Epithelial cell of proximal tubule (primary cell): ENCODE measurements around the gene DIPK1B. TPM values are rescaled to one million over a fixed set of nuclear protein-coding genes. Genes with fewer than 3 reads are reported as not detected.

Experiments used
- DNase-seq: peaks from one replicate; pipeline ENCODE4 v3.0.0-alpha.2; 2011; ENCODE audit warnings: low read depth
- H3K4me3 ChIP-seq: 2 replicates; pipeline ENCODE4 v1.5.1; 2011; ENCODE audit warnings: low read depth, mild to moderate bottlenecking, low read length
- total RNA-seq: library from RNA; depleted of rRNA; stranded (reverse); fragments of >200 nt; gene quantifications from 2 replicates; pipeline ENCODE4 v1.2.3, GENCODE V29; 2015
- TF ChIP-seq, protein P1 (sequence below): conservative IDR thresholded peaks from 2 replicates; pipeline ENCODE4 v1.5.1; 2012; ENCODE audit warnings: low read depth, mild to moderate bottlenecking, low read length

DIPK1B gene
- total RNA-seq, 1 donor from 2014 or later = 20.3 TPM

- DNase-seq = no peak
- TF ChIP-seq, protein P1, sequence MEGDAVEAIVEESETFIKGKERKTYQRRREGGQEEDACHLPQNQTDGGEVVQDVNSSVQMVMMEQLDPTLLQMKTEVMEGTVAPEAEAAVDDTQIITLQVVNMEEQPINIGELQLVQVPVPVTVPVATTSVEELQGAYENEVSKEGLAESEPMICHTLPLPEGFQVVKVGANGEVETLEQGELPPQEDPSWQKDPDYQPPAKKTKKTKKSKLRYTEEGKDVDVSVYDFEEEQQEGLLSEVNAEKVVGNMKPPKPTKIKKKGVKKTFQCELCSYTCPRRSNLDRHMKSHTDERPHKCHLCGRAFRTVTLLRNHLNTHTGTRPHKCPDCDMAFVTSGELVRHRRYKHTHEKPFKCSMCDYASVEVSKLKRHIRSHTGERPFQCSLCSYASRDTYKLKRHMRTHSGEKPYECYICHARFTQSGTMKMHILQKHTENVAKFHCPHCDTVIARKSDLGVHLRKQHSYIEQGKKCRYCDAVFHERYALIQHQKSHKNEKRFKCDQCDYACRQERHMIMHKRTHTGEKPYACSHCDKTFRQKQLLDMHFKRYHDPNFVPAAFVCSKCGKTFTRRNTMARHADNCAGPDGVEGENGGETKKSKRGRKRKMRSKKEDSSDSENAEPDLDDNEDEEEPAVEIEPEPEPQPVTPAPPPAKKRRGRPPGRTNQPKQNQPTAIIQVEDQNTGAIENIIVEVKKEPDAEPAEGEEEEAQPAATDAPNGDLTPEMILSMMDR = no peak
- H3K4me3 ChIP-seq = no peak overlapping the region
Measured at GRCh38 chr9:136670576-136671253, 41.7 kb upstream of the DIPK1B start.

- TF ChIP-seq, protein P1 = no peak
- DNase-seq = no peak
- no peak overlapping the region for H3K4me3 ChIP-seq
Measured at GRCh38 chr9:136671254-136671614, 41.1 kb upstream of the DIPK1B start.

DNA sequence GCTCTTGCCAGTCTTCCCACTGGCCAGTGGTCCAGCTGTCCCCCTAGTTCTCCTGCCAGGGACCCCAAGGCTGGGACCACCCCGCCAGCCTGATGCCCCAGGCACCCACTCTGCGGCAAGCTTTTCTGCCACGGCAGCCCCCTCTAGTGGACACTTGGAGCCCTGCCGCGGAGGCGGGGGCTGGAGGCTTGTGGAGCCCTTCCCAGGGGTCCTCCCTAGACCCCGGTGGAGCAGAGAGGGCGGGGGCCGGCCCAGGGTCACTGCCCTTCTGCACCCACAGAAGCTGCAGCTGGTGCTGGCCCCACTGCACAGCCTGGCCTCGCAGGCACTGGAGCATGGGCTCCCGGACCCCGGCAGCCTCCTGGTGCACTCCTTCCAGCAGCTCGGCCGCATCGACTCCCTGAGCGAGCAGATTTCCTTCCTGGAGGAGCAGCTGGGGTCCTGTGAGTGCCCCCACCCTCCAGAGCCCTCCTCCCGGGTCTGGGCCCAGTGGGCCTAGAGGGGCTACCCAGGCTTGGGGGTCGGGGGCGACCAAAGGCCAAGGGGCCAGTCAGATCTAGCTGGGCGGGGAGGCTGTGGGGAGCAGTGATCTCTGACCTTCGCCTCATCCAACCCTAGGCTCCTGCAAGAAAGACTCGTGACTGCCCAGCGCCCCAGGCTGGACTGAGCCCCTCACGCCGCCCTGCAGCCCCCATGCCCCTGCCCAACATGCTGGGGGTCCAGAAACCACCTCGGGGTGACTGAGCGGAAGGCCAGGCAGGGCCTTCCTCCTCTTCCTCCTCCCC, 40.5 kb upstream of the DIPK1B start:
- TF ChIP-seq, protein P1 = peak; percentile 84
- no peak for DNase-seq
- H3K4me3 ChIP-seq = no peak overlapping the region

DNA sequence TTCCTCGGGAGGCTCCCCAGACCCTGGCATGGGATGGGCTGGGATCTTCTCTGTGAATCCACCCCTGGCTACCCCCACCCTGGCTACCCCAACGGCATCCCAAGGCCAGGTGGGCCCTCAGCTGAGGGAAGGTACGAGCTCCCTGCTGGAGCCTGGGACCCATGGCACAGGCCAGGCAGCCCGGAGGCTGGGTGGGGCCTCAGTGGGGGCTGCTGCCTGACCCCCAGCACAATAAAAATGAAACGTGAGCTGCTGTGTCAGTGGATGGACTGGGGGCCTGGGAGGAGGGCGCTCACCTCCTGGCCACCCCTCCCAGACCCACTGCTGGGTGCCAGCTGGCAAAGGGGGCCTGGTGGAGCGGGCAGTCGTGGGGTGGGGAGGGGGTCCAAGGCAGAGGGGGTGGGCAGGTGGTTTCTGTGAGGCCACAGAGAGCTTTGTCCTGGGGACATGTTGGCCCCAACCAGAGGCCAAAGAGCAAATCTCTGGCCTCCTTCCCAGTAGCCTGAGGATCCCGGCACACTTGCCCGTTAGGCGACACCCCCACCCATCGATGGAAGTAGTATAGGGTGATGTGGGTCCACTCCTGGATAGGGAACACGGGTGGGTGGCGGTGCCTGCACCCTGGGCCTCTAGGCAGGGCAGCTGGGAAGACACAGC, 39.8 kb upstream of the DIPK1B start:
- H3K4me3 ChIP-seq = no peak overlapping the region
- TF ChIP-seq, protein P1 = no peak

DNA sequence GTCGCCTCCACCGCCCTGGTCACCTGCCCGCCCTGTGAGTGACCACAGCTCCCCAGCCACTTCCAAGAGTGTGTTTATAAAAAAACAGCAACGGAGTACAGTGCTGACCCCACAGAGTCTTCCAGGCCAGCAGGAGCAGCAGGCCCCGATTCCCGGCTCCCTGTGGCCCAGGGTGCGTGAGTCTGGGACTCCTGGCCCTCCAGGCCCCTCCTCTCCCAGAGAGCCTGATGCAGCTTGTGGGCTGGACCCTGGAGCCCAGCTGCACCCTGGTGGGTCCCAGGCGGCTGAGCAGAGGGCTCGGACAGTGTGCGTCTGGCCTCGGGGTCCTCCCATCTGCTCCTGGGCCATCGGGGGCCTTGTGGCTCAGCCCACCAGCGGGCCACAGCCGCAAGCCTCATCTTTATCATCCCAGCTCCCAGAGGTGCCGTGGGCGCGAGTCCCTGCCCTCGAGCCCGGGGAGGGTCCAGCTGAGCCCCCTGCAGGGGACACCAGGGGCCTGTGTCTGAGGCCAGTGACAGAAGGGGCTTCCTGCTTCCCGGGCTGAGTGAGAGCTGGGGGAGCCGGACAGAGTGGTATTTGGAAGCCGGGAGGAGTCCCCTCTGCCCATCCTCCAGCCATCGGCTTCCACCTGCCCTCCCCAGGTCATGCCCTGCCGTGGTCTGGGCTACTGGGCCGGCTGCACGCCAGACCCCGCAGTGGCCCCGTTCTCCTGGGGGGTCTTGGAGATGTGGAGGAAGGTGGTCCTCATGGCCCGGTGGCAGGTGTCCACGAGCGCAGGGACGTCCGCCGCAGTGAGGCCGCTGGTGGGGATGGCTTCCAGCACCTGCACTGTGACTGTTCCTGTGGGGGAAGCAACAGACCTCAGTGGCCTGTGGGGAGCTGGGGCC, 39.0 kb upstream of the DIPK1B start:
- DNase-seq = no peak
- H3K4me3 ChIP-seq = no peak overlapping the region
- TF ChIP-seq, protein P1 = no peak

More for the DNA sequence above, 39.8 kb upstream of the DIPK1B start:
- no peak for DNase-seq

GRCh38 chr9:136673975-136674785, 38.2 kb upstream of the DIPK1B start:
- TF ChIP-seq, protein P1 = no peak
- H3K4me3 ChIP-seq = no peak overlapping the region
- no peak for DNase-seq
